Natural killer cell treated with Interleukin-12 subunit alpha and Interleukin-12 subunit beta and Interleukin-15 and Interleukin-18, amount 100 ng/mL, for 72 hours (primary cell): ENCODE results near the gene AK3. TPM values are rescaled to one million over a fixed set of nuclear protein-coding genes. Genes with fewer than 3 reads are reported as not detected.
A peak's percentile ranks its signal among the peaks of the same experiment; 100 is the strongest.
"Not testable (repeated sequence)": the region's sequence is repeated elsewhere in the genome, so short reads cannot be mapped to it uniquely, and the experiment has no call there.

Source experiments
- ATAC-seq, 2 donors: fragments of 150-1000 bp; cut with Tn5 transposase in 1 of 2; sonication (Bioruptor Pico), chemical (Tn5 transposase) in 1 of 2; 2 replicates each; pipeline ENCODE4 v1.10.0; 2021
- DNase-seq: peaks from one replicate; pipeline ENCODE4 v3.0.0; 2022; ENCODE audit warnings: low spot score
- H3K27ac Mint-ChIP-seq, 2 donors: 1 replicate in 1 of 2; 2 replicates in 1 of 2; pipeline ENCODE4 v1.8.0; 2022; ENCODE audit warnings: mixed read lengths in 2 of 2, mild to moderate bottlenecking in 1 of 2, moderate library complexity in 1 of 2
- H3K27me3 Mint-ChIP-seq, 2 donors: 1 replicate in 1 of 2; 2 replicates in 1 of 2; pipeline ENCODE4 v1.8.0; 2022; ENCODE audit warnings: mixed read lengths in 2 of 2
- H3K36me3 Mint-ChIP-seq: one replicate; pipeline ENCODE4 v1.8.0; 2022; ENCODE audit warnings: mixed read lengths
- H3K4me1 Mint-ChIP-seq, 2 donors: 1 replicate in 1 of 2; 2 replicates in 1 of 2; pipeline ENCODE4 v1.8.0; 2022; ENCODE audit warnings: low read depth in 2 of 2, mixed read lengths in 2 of 2, mild to moderate bottlenecking in 1 of 2
- H3K4me3 Mint-ChIP-seq: one replicate; pipeline ENCODE4 v1.8.0; 2022; ENCODE audit warnings: mixed read lengths
- H3K9me3 Mint-ChIP-seq: 2 replicates; pipeline ENCODE4 v1.8.0; 2022; ENCODE audit warnings: mixed read lengths
- total RNA-seq, 2 donors: library from RNA; stranded (reverse); gene quantifications; one replicate each; pipeline ENCODE4 v1.2.3, GENCODE V29; 2022

Gene AK3
- total RNA-seq, 2 donors from 2014 or later = 23.2 to 25.4 TPM

DNA sequence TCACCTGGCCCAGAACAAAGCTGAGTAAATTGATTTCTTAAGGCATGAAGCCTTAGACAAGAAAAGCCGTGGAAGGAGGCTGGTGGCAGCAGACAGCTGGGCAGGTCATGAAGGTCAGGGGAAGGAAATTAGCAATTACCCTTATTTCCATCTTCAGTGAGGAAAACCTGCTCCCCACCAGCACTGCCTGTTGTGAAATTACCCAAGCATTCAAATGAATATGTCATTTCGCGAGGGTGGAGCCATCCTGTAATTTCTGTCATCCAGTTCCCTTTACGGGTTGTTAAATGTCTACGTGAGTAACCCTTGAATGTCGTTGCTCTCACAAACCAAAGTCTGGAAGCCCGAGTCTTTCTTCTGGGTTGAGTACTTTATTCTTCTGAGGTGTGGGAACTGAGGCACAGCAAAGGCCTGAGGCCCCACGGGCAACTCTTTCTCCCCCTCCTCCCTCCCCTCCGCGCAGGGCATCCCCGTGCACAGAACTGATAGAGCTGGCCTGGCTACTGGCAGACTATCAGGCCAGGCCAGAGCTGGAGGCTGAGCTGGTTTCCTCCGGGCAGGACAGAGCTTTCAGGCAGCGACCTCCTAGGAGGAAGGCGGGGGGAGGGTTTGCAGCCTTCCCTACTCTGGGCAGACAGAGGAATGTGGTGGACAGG is 22.0 kb upstream of the AK3 start:
- H3K27ac Mint-ChIP-seq = peak overlapping the region; percentile 51 to 71
- H3K36me3 Mint-ChIP-seq = no peaks in the 10 kb centered on the region
- DNase-seq = no peak
- peak overlapping the region; percentile 77 for H3K4me3 Mint-ChIP-seq
- peaks cover 0 to 7% of the 10 kb centered on the region in 2 donors for H3K27me3 Mint-ChIP-seq
- ATAC-seq = peak; percentile 35 to 43
- peaks cover 16 to 20% of the 10 kb centered on the region in 2 donors for H3K4me1 Mint-ChIP-seq
- no peaks in the 10 kb centered on the region for H3K9me3 Mint-ChIP-seq

DNA sequence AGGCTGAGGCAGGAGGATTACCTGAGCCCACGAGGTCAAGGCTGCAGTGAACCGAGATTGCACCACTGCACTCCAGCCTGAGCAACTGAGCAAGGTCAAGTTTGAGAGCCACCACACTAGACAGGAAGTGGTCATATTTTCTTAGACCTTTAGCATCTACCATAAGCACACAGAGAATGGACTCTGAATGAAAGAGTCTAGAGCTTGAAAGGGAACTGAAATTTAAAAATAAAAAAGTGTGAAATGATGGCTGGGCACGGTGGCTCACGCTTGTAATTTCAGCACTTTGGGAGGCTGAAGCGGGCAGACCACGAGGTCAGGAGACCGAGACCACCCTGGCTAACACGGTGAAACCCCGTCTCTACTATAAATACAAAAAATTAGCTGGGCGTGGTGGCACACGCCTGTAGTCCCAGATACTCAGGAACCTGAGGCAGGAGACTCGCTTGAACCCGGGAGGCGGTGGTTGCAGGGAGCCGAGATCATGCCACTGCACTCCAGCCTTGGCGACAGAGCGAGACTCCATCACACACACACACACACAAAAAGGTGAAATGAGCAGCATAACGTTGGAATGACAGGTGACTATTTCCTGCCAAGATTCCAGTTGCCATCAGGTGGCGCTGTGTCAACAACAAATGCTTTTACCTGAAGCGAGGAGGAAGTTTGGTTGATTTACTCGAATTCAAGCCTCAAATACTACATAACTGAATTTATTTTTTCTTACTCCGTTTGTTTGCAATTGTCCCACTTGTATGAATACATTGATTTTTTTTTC is 21.3 kb upstream of the AK3 start:
- H3K4me1 Mint-ChIP-seq = peaks cover 16 to 20% of the 10 kb centered on the region in 2 donors
- H3K4me3 Mint-ChIP-seq = peak overlapping the region; percentile 77
- peaks cover 0 to 7% of the 10 kb centered on the region in 2 donors for H3K27me3 Mint-ChIP-seq
- ATAC-seq (peak; percentile 54 to 76), DNase-seq (peak; percentile 72)
- no peaks in the 10 kb centered on the region for H3K9me3 Mint-ChIP-seq
- H3K27ac Mint-ChIP-seq = peak overlapping the region; percentile 51 to 71
- no peaks in the 10 kb centered on the region for H3K36me3 Mint-ChIP-seq

GRCh38 chr9:4760122-4760521 is 19.1 kb upstream of the AK3 start:
- H3K4me1 Mint-ChIP-seq = peaks cover 16 to 20% of the 10 kb centered on the region in 2 donors
- H3K4me3 Mint-ChIP-seq = no peak overlapping the region

GRCh38 chr9:4756420-4756819 is 15.4 kb upstream of the AK3 start:
- Mint-ChIP-seq H3K36me3 (no peaks in the 10 kb centered on the region), H3K9me3 (no peaks in the 10 kb centered on the region), H3K4me3 (no peak overlapping the region), H3K27me3 (peaks cover 0 to 4% of the 10 kb centered on the region in 2 donors), H3K27ac (no peak overlapping the region), H3K4me1 (peaks cover 5 to 6% of the 10 kb centered on the region in 2 donors)
- no peak for DNase-seq
- ATAC-seq = no peak

More at GRCh38 chr9:4760122-4760521, 19.1 kb upstream of the AK3 start:
- ATAC-seq (no peak), DNase-seq (no peak)
- Mint-ChIP-seq H3K27ac (no peak overlapping the region), H3K9me3 (no peaks in the 10 kb centered on the region), H3K27me3 (peaks cover 0 to 7% of the 10 kb centered on the region in 2 donors), H3K36me3 (no peaks in the 10 kb centered on the region)

DNA sequence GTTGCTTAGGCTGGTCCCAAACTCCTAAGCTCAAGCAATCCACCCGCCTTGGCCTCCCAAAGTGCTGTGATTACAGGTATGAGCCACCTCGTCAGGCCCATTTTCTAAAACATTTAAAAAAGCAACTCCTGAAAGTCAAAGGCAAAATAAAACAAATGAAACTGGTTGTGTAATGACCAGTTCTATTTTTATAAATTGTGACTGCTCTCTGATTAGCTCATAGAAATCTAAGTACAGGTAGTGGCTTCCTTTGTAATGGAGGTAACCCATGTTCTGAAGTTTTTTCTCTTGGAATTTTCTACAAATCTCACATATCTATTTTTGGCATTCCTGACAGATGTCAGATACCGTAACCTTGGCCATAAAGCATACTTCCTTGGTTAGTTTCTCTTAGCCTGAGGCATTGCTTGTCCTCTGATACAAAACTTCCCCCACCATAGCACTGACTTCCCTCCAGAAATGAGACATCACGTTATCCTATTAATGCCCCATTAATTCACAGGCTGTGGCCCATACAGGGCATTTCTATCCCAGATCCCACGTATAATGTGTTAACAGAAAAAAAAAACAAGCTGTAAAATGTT is 14.1 kb upstream of the AK3 start:
- ATAC-seq = no peak
- H3K9me3 Mint-ChIP-seq = no peaks in the 10 kb centered on the region

DNA sequence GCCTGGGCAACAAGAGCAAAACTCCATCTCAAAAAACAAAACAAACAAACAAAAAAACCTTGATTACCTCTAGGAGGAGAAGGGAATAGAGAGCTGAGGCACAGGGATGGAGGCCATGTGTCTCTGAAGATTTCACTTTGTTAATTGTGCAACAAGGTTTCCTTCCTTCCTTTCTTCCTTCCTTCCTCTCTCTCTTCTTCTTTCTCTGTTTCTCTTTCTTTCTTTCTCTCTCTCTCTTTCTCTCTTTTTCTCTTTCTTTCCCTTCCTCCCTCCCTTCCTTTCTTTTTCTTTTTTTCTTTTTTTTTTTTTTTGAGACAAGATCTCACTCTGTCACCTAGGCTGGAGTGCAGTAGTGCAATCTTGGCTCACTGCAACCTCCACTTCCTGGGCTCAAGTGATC is 13.5 kb upstream of the AK3 start:
- not testable (repeated sequence) for ATAC-seq, H3K9me3 Mint-ChIP-seq, H3K27ac Mint-ChIP-seq

More for the DNA sequence above, 14.1 kb upstream of the AK3 start:
- no peak overlapping the region for H3K27ac Mint-ChIP-seq
- no peak for DNase-seq
- peaks cover 0 to 5% of the 10 kb centered on the region in 2 donors for H3K27me3 Mint-ChIP-seq
- H3K36me3 Mint-ChIP-seq = no peaks in the 10 kb centered on the region
- peaks cover 3 to 6% of the 10 kb centered on the region in 2 donors for H3K4me1 Mint-ChIP-seq
- no peak overlapping the region for H3K4me3 Mint-ChIP-seq

DNA sequence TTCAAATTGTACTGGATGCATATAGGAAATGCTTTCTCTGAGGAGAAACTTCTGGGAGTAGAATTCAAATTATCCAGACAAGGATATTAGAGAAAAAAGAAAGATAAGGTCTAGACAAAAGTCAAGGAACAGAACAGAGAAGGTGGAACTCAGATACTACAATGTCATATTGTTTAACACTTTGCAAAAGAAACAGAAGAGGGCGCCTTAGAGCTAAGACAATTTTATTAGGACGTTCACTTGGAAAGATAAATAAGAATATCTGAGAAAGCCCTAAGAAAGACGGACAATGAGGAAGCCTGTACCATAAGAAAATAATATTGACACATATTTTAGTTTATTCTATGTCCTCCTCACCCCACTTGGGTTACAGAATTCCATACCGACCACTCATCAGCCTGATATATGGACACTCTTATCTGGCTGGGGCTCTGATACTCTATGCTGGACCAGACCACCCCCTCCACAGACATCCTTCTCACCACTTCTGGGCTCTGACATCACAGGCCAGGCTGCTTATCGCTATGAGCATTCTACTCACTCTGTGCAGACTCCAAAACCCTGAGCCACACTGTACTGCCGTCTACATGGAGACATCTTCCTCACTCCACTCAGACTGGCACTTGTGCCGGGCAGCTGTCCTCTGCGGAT is 9.1 kb upstream of the AK3 start:
- no peak overlapping the region for H3K4me3 Mint-ChIP-seq
- H3K27ac Mint-ChIP-seq = no peak overlapping the region
- ATAC-seq = peak in 1 of 2 donors; percentile 40

More for the DNA sequence above, 13.5 kb upstream of the AK3 start:
- not testable (repeated sequence) for H3K36me3 Mint-ChIP-seq, DNase-seq, H3K4me3 Mint-ChIP-seq, H3K27me3 Mint-ChIP-seq, H3K4me1 Mint-ChIP-seq

GRCh38 chr9:4748612-4749011 is 7.6 kb upstream of the AK3 start:
- Mint-ChIP-seq H3K27ac (no peak overlapping the region), H3K9me3 (no peaks in the 10 kb centered on the region), H3K36me3 (no peaks in the 10 kb centered on the region), H3K27me3 (peaks cover 0 to 8% of the 10 kb centered on the region in 2 donors), H3K4me3 (no peak overlapping the region), H3K4me1 (peaks cover 6 to 9% of the 10 kb centered on the region in 2 donors)
- peak; percentile 45 to 52 for ATAC-seq
- DNase-seq = no peak

More for the DNA sequence above, 9.1 kb upstream of the AK3 start:
- H3K27me3 Mint-ChIP-seq = peaks cover 0 to 8% of the 10 kb centered on the region in 2 donors
- no peaks in the 10 kb centered on the region for H3K9me3 Mint-ChIP-seq
- DNase-seq = no peak
- H3K36me3 Mint-ChIP-seq = no peaks in the 10 kb centered on the region
- H3K4me1 Mint-ChIP-seq = peaks cover 3 to 6% of the 10 kb centered on the region in 2 donors

- DNase-seq = no peak
- Mint-ChIP-seq H3K27me3 (peaks cover 0 to 6% of the 10 kb centered on the region in 2 donors), H3K27ac (peak overlapping the region in 1 of 2 donors; percentile 1), H3K4me1 (peaks cover 12 to 13% of the 10 kb centered on the region in 2 donors), H3K9me3 (no peaks in the 10 kb centered on the region), H3K36me3 (no peaks in the 10 kb centered on the region), H3K4me3 (no peak overlapping the region)
- ATAC-seq = peak in 1 of 2 donors; percentile 32
These were observed 5.5 kb upstream of the AK3 start for GRCh38 chr9:4746278-4747030.

DNA sequence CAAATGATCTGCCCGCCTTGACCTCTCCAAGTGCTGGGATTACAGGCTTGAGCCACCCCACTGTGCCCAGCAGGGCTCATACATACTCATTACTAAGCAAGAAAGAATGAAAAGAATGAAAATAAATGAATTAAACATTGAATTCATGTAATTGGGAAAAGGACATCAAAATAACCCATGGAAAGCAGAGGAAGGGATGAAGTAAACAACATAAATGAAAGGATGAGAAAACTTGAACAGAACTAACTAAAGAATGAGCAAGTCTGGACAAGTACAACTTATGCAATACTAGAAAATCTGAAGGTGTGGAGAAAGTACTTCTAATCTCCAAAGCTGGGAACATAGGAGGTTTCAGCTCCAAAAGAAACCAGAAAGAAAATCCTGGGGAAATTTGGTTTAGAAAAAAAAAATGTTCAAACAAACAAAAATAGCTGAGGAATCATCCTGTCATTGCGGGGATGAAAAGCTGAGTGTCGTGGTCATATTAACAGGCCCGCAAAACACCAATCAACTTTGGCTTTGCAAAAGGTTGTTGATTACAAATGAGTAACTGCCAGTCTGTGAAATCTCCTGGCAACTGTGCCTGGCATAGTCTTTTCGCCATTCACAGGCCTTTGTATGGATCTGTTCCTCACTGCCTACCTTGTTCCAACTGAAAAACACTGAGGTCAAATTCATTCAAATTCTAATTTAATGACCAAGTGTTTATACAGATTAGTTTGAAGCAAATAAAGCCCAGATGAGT is 2.3 kb upstream of the AK3 start:
- peaks cover 26 to 28% of the 10 kb centered on the region in 2 donors for H3K4me1 Mint-ChIP-seq
- H3K4me3 Mint-ChIP-seq = no peak overlapping the region
- no peaks in the 10 kb centered on the region for H3K27me3 Mint-ChIP-seq

DNA sequence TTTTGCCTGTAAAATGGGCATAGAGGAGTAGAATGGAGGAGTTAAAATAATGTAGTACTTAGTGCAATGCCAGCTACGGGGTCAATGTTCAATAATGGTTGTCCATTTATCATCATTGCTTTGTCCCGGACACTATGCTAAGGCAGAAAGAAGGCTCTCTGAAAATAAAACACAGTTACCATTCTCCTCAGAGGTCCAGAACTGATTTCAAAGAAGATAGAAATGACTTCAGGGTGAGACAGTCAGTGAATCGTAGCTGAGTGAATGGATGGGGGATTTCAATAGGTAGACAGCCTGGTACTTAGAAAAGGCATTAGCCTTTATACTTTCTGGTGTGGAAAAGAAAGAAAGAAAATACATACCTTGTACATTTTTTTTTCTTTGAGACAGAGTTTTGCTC is 1.2 kb upstream of the AK3 start:
- ATAC-seq (no peak), DNase-seq (no peak)
- H3K4me3 Mint-ChIP-seq = peak overlapping the region; percentile 92
- peaks cover 26 to 28% of the 10 kb centered on the region in 2 donors for H3K4me1 Mint-ChIP-seq
- no peaks in the 10 kb centered on the region for H3K9me3 Mint-ChIP-seq
- H3K36me3 Mint-ChIP-seq = peaks cover 6% of the 10 kb centered on the region
- H3K27me3 Mint-ChIP-seq = no peaks in the 10 kb centered on the region
- H3K27ac Mint-ChIP-seq = peak overlapping the region in 1 of 2 donors; percentile 12

More for the DNA sequence above, 2.3 kb upstream of the AK3 start:
- no peak for DNase-seq
- Mint-ChIP-seq H3K27ac (no peak overlapping the region), H3K36me3 (peaks cover 6% of the 10 kb centered on the region), H3K9me3 (no peaks in the 10 kb centered on the region)
- no peak for ATAC-seq

GRCh38 chr9:4741365-4742089 is 525 bp upstream of the AK3 start:
- H3K9me3 Mint-ChIP-seq = no peaks in the 10 kb centered on the region
- ATAC-seq (no peak), DNase-seq (no peak)
- peak overlapping the region; percentile 92 for H3K4me3 Mint-ChIP-seq
- peaks cover 23 to 27% of the 10 kb centered on the region in 2 donors for H3K4me1 Mint-ChIP-seq
- peak overlapping the region in 1 of 2 donors; percentile 12 for H3K27ac Mint-ChIP-seq
- H3K36me3 Mint-ChIP-seq = peaks cover 6% of the 10 kb centered on the region
- no peaks in the 10 kb centered on the region for H3K27me3 Mint-ChIP-seq
